HG03575 (cell line): ENCODE data around the gene CDCA8.

ENCODE experiments used
- ATAC-seq: cut with Tn5 transposase; IDR thresholded peaks from one replicate; pipeline ENCODE4 v1.9.1; 2021; ENCODE audit not compliant: unreplicated experiment, insufficient number of reproducible peaks, low FRiP score; ENCODE audit errors: extremely low read depth

CDCA8 gene

GRCh38 chr1:37705399-37705798, 13.1 kb downstream of the CDCA8 start:
- ATAC-seq: no peak

DNA sequence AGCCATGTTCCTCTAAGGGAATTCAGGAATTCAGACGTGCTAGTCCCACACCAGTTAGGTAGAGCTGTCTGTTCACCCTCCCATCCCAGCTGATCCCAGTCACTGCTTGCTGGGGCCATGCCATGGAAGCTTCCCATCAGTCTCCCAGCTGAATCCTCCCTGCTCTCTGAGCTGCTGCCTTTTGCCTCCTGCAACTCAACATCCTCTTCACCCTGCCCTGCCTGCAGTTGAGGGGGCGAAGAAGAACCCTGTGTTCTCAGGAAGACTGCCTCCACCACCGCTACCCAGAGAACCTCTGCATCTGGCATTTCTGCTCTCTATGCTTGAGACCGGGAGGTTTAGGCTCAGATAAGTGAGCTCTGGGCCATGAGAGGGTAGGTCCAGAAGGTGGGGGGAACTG, 16.2 kb downstream of the CDCA8 start:
- ATAC-seq: no peak

DNA sequence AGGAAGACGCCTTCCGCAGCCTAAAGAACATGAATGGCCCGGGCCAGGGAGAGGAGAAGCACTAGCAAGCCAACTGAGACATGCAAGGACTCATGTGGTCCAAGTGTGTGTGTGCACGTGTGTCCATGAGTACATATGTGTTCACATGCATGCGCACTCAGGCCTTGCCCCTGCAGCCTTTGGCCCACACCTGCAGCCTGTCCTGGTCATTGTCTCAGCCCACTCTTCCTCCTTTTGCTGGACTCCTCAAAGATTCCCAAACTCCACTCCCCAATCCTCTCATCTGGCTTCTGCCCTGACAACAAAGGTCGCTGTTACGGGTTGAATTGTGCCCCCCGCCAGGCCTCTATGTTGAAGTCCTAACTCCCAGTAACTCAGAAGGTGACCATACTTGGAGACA, 21.9 kb downstream of the CDCA8 start:
- ATAC-seq: no peak

GRCh38 chr1:37714689-37715088, 22.4 kb downstream of the CDCA8 start:
- ATAC-seq: no peak

GRCh38 chr1:37716321-37716720, 24.0 kb downstream of the CDCA8 start:
- ATAC-seq: no peak

DNA sequence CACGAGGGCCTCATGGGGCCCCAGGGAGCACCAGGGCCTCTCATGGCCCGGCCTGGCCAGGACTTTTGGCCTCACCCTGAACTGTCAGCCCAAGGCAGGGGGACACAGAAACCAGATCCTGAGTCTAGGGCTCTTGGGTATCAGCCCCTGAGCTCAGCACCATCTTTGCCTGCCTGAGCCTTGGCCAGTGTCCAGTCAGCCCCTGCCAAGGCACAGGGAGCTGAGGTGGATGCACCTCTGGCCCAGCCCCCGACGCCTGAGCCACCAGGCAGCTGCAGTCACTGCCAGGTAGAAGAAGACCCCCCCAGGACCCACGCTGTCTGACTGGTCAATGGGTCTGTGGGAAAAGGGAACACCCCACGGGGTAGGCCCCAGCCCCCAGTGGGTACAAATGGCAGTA, 25.3 kb downstream of the CDCA8 start:
- ATAC-seq: no peak

- no peak for ATAC-seq
Observed at GRCh38 chr1:37718181-37718900, 26.0 kb downstream of the CDCA8 start.

DNA sequence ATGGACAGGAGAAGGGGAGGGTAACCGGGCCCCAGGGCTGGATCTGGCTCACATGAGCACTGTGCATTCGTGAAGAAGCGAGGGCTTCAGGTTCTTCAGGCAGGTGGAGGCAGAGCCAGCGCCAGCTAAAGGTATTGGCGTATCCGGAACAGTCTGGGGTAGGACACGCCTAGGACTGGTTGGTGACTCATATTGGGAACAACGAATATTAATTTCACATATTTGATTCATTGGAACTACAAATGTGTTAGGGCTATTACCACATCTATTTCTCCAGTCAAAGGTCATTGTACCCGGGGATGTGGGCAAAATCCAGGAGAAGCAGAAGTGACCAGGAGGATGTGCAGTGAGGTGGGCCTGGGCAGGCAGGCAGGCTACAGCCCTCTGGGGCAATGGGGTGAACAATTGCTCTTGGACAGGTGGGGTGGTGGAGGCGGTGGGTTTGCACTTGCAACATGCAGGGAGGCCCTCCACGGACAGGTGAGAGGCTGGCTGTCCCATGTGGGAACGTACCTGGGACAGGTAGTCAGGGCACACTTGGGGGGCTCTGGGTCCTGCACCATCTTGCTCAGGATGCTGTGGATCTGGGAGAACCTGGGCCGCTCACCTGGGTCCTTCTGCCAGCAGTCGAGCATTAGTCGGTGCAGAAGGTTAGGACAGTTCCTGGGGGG, 26.7 kb downstream of the CDCA8 start:
- no peak for ATAC-seq

DNA sequence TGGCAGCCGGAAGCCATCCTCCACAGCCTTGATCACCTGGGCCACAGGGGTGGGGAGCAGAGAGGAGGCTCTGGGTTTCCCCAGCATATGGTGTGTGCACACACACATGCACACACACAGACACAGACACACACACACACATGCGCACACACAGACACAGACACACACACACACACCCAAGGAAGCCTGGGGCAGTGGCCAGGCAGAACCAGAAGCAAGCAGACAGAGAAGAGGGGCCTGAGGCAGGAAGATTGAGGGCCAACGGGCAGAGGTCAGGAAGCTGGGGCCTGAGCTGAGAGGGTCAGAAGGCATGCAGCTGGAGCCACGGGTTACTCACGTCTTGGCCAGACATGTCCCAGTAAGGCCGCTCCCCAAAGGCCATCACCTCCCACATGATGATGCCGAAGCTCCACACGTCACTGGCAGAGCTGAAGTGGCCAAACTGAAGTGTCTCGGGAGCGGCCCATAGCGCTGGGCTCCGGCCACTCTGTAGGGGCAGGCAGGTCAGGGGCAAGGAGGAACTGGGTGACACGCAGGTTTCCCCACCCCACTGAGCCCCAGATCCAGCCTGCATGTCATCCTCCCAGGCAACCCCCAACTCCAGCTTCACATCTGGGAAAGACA, 27.4 kb downstream of the CDCA8 start:
- no peak for ATAC-seq

GRCh38 chr1:37720231-37721130, 28.2 kb downstream of the CDCA8 start:
- no peak for ATAC-seq

GRCh38 chr1:37721565-37721964, 29.2 kb downstream of the CDCA8 start:
- no peak for ATAC-seq

DNA sequence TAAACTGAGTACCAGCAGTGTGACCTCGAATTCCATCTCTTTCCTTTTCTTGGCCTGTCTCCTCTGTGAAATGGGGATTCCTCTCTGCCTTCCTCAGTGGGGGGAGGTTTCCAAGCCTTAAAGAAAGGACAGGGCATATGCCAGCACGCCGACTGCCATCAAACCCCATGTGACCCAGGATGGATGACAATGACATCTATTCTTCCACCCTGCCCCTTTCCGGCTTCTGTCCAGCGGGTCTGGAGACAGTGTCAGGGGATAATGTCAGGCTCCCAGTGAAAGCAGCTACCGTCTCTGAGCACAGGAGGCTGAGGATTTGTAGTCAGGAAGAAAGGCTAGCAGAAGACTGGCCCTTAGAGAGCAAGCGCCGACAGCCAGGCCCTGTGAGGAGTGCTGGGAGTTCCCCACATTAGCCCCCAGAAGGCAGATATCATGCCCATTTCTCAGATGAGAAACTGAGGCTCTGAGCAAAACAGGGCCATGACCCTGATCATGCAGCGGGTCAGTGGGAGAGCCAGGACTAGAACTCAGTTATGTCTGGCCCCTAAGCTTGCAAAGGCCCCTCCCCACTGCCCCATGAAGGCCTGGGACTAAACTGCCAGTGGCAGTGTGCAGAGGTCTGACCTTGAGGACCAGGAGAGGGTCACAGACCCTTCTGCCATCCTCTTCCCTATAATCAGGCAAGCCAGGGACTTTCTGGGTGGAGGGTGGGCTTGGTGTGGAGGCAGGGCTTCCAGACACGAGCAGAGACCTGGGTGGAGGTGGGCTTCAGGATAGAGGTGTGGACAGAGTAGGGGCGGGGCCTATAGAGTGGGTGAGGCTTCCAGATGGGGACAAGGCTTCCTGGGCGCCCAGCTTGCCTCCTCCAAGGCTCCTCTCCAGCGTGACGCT, 30.1 kb downstream of the CDCA8 start:
- ATAC-seq: no peak

- no peak for ATAC-seq
Observed at GRCh38 chr1:37723072-37723389, 30.7 kb downstream of the CDCA8 start.

DNA sequence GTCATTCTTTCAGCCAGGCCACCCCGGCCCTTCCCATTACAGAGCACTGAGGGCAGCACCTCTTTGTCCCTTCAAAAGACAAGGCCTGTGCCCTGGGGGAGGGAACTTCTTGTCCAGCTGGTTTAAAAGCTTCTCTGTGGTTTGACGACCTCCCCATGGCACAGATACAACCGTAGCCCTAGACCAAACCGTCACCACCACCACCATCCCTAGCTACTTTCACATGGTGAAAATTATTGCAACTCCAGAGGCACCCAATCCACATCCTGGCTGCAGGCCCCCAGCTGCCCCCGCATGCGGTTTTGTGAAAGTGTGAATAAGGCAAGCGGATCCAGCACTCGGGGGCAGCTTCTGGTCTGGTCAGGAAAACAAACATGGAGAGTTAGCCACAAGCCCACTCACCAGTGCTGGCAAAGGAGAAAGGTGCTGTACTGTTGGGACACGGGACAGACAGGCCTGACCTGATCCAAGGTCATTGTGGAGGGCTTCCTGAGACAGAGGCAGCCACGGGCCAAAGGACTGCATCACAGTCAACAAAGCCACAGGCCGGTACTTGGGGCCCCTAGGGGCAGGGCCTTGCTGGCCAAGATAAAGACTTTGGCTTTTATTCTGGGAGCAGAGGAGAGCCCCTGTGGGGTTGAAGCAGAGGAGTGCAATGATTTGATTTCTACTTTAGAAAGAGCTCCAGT, 31.2 kb downstream of the CDCA8 start:
- no peak for ATAC-seq

DNA sequence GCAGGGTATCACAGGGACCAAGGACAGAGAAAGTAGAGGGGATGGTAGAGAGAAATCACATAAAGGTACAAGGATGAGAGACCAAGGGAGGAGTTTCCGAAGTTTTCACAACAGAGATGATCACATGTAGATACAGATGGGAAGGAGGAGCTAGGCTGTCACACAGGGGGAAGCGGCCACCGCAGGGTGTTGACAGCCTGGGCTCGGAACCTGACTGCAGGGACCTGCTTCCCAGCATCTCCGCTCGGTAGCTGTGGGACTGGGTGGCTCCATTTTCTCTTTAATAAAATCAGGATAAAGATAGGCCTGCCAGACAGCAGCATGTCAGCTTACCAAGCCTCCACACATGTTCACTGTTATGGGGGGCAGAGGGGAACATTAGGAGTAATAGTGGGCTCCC, 32.3 kb downstream of the CDCA8 start:
- no peak for ATAC-seq

GRCh38 chr1:37725851-37726613, 33.7 kb downstream of the CDCA8 start:
- no peak for ATAC-seq

- ATAC-seq: no peak
Observed at GRCh38 chr1:37726751-37727585, 34.7 kb downstream of the CDCA8 start.
